HuH-7.5 (cell line): ENCODE measurements around the gene PKIB.
"Not testable (repeated sequence)": the region's sequence is repeated elsewhere in the genome, so short reads cannot be mapped to it uniquely, and the experiment has no call there.

ENCODE experiments used
- DNase-seq: peaks from one replicate; pipeline ENCODE4 v3.0.0; 2011; ENCODE audit warnings: low spot score

Gene PKIB

GRCh38 chr6:122744856-122745255, 134.7 kb downstream of the PKIB start:
- DNase-seq, result not testable (repeated sequence)

GRCh38 chr6:122746688-122747087, 136.5 kb downstream of the PKIB start:
- no peak for DNase-seq

- no peak for DNase-seq
Measured at GRCh38 chr6:122747573-122747972, 137.4 kb downstream of the PKIB start.

DNA sequence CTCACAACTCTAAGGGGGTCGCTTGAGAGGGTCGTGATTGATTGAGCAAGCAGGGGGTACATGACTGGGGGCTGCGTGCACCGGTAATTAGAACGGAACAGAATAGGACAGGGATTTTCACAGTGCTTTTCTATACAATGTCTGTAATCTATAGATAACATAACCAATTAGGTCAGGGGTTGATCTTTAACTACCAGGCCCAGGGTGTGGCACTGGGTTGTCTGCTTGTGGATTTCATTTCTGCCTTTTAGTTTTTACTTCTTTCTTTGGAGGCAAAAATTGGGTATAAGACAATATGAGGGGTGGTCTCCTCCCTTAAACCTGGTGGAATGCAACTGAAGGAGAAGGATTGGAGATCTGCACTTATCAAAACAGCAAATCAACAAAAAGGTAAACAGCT, 138.7 kb downstream of the PKIB start:
- DNase-seq, result not testable (repeated sequence)

DNA sequence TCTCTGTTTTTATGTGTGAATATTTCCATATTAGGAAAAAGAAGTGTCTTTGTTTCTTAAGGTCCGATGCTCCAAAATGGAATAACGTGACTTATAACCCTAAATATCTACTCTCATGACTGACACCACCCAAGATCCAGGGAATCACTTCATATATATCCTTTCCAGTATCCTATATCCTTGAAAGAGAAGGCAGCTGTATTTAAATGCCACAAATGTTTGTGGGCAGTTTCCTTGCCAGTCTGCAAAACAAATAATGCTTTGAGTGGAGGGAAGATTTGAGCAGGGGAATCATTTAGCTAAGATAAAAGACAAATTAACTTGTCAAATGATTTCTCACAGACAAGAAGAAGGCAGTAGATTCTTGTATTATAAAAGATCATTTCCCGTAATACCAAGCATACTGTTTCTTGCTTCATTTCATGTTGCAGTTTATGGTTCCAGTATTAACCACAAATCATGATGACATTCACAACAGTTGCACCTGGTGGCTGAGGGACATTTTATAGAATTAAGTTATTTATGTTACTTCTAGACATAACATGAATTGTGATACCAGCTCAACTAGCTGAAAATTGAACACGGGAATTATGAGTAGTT, 139.3 kb downstream of the PKIB start:
- DNase-seq, result no peak

DNA sequence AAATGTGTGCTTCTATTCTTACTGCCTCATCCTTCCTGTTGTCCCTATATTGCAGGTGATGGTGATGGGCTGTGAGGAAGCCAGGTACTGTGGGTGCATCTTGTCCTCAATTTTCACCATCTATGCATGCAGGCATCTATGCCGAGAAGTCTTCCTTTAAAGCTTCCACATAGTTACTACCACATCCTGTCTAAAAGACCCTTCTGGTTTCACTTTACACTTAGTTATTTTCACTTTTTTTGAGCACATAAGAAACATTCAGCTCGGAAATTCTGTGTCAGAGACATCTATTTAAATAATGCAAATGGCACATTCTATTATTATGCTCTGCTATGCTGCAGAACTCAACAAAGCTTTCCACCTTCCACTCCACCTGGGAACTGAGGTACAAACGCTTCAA, 141.1 kb downstream of the PKIB start:
- DNase-seq, result no peak

DNA sequence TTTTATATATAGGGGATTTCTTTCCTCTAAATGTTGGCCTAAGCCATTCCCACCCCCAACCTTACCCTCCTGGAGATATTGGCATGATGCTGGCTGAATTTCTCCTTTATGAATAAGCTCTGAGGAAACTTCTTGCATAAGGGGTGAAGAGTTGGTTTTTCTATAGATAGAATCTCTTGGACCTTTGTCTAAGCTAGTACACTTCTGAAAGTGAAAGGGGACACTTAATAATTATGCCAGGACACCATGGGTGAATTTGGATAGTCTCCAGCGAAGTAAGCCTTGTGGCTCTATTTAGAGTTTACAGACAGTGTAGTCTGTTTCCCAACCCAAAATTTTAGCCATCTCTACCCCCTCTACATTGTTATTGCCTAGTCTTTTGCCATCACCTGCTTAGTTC, 142.3 kb downstream of the PKIB start:
- no peak for DNase-seq

DNA sequence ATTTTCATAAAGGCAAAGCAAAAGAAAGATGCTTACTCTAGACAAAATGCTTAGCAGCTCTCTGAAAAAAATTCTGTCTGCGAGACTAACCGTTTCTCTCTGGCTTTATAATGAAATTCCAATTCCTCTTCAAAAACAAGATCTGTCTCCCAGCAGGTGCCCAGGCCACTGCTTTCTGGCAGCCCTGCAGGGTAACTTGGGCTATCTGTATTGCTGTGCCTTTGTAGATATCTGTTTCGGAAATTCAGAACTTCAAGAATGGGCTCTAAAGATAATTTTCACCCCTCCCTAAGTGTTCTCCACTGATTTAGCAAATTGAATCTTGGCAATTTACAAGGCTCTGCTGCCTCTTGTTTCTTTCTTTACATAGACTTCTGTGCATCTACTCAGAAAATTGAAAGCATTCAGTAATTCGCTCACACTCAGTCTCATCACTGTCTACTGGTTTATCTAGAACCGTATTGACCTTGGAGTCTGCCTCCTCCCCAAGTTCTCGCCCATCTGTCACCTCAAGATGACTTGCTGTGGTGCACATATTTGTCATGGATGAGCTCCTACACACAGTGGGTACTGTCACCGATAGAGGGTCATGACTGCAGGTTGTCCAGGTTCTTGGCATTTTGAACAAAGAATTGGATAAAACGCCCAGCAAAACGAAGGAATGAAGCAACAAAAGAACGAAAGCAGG, 142.9 kb downstream of the PKIB start:
- DNase-seq, result no peak

DNA sequence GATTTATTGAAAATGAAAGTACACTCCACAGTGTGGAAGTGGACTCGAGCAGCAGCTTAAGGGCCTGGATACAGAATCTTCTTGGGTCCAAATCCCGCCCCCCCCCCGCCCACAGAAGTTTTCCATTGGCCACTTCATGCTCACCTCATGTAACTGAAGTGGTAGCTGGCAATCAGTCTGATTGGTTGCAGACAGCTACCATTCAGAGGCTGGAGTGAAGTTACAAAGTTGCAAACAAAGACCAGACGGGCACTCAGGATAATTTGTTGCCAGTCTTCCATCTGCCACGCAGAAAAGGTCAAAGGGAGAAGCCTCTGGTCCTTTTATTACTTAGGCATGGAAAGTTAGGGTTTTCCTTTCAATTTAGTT, 143.5 kb downstream of the PKIB start:
- DNase-seq, result no peak

DNA sequence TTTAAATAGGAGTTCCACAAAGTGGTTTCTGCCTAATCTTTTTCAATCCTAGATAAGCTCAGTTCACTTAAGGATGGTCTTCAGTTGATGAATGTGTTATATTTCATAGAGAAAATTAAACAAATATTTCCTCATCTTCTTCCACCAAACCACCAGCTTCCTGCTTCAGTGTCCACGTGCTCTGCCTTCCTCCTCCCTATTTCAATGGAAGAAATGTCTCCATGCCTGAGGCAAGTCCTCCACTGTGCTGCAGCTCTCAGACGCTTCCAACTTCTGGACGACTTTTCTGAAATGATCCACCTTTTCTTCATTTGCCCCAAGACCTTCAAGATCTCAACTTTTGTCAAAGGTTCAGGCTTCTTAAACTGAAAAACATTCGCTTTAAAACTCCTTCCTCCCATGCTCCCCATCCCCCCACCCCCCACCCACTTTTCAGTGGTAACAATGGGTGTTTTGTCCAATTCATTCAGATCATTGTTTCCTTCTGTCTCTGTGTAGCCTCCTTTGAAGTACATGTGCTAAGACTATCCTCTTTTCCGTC, 144.1 kb downstream of the PKIB start:
- DNase-seq, result no peak

GRCh38 chr6:122755901-122756300, 145.7 kb downstream of the PKIB start:
- DNase-seq, result no peak

GRCh38 chr6:122758927-122759334, 148.7 kb downstream of the PKIB start:
- DNase-seq, result no peak

DNA sequence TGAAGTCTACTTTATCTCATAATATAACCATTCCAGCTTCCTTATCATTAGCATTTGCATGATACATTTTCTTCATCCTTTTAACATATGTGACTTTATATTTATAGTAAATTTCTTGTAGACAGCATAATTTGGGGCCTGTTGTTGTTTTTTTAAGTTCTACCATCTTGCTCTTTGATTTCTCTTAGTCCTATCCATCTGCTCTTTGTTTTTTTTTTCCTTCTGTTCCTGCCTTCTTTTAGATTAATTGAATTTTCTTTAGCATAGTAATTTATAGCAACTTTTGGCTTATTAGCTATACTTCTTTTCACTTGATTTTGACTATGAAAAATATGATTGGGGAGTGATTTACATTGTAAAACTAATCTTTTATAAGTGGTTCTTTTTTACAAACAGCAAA, 150.1 kb downstream of the PKIB start:
- no peak for DNase-seq

GRCh38 chr6:122766256-122766655, 156.1 kb downstream of the PKIB start:
- no peak for DNase-seq

DNA sequence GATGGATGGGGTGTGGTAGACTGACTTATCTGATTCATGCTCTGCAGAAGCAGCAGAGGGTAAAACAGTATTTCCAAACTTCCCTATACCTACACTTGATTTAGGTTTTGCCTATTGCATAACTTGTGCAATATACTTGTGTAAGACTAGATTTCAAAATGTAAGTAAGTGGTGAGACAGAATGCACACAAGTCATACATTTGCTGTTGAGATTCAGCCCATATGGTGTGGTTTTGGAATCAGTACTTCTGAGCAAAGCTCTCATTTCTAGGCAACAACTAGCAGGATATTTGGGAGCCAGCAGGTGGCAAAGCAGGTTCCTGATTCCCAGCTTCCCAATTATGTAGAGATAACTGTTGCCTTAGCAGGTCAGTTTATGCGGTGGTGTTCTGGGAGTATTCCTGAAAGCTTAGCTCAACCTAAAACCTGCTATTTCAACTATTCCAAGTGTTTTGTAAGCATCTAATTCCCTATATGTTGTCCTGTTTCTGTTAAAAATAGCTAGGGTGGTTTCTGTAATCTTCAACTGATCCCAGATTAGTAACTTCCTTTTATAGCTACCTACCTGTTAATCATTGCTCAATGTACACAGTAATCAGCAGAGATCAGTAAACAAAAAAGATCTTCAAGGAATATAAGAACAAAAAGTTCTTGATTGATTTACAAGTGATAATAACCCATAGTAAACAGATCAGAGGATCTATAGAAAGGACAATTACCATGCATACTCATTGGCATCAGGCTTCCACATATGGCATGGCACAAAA, 160.8 kb downstream of the PKIB start:
- no peak for DNase-seq

DNA sequence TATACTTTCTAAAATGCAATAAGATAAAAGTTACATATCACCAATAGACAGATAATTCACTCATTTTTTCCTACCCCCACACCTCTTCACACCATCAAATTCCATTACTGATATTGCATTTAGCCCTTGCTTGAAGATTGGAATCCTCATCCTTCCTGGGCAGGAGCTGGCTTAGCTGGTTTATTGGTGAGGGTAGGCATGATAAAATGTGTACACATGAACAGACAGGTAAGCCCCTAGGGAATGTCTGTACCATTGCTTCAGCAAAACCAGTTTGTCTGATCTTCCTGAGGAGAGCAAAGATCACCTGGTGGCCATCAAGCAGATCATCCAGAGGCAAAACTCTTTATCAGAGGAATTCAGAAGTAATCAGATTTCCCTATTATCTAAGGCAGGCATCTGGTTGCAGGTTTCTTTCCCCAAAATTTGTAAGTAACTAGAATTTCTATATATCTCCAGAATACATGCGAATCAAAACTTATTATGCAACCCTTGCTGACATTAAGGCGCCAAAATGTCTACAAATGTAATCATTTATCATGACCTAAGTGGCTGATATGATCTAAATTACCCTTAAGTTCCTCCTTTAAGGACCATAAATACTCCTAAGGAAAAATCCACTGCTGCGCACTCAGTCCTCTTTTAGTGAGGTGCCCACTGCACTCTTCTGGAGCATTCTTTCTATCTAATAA, 162.7 kb downstream of the PKIB start:
- no peak for DNase-seq
